ENCODE measurements around the gene TIMM29. TPM values are rescaled to one million over a fixed set of nuclear protein-coding genes. Genes with fewer than 3 reads are reported as not detected.

TIMM29 gene
- total RNA-seq, 2 experiments from 2014 or later: 22.6 to 24.8 TPM

DNA sequence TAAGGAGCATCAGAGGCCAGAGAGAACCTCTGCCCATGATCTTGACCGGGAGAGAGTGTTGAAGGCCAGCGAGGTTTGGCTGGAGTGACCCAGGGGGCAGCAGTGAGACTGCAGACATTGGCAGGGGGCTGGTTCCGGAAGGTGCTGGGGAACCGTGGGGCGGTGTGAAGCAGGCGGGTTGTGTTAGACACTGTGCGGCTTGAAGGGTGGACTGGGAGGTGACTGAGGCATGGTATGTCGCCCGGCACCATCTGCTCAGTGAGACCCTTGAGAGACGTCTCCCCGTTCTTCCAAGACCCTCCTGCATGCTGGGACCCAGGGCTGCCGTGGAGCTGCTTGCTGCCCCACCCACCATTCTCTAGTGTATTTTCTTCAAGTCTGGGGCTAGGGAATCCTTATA lies 32.7 kb upstream of the TIMM29 start:
- peaks cover 16% of the 10 kb centered on the region for H3K4me1 Mint-ChIP-seq (ENCODE audit: low read depth)
- DNase-seq: no peak
- POLR2A ChIA-PET: no interaction called here
- H3K27me3 Mint-ChIP-seq: no peaks in the 10 kb centered on the region
- no peaks in the 10 kb centered on the region for H3K9me3 Mint-ChIP-seq
- Histone ChIP-seq H3K27ac (ENCODE audit: low read depth in 1 of 2, low read length in 2 of 2) (no peak overlapping the region), H3K36me3 (ENCODE audit: insufficient read depth, low read length) (no peaks in the 10 kb centered on the region), H3K4me1 (ENCODE audit: insufficient read depth, low read length) (peaks cover 14% of the 10 kb centered on the region), H3K4me3 (ENCODE audit: low read length) (no peak overlapping the region), H3K27me3 (ENCODE audit: control insufficient read depth in 1 of 2, insufficient read depth in 2 of 2, low read length in 2 of 2) (no peaks in the 10 kb centered on the region), H3K9me3 (ENCODE audit: control insufficient read depth in 1 of 2, insufficient read depth in 1 of 2, low read length in 2 of 2) (no peaks in the 10 kb centered on the region)
- no peak overlapping the region for H3K27ac Mint-ChIP-seq
- no peak overlapping the region for H3K4me3 Mint-ChIP-seq
- H3K36me3 Mint-ChIP-seq (ENCODE audit: low read depth): no peaks in the 10 kb centered on the region
- intact Hi-C loops (cut with DNase I, micrococcal nuclease): no loop called here
- no peak for TF ChIP-seq CTCF (IDR thresholded peaks at IDR 0.05)
- no peak for ATAC-seq (ENCODE audit: poor library complexity)
- CTCF ChIA-PET: no interaction called here

DNA sequence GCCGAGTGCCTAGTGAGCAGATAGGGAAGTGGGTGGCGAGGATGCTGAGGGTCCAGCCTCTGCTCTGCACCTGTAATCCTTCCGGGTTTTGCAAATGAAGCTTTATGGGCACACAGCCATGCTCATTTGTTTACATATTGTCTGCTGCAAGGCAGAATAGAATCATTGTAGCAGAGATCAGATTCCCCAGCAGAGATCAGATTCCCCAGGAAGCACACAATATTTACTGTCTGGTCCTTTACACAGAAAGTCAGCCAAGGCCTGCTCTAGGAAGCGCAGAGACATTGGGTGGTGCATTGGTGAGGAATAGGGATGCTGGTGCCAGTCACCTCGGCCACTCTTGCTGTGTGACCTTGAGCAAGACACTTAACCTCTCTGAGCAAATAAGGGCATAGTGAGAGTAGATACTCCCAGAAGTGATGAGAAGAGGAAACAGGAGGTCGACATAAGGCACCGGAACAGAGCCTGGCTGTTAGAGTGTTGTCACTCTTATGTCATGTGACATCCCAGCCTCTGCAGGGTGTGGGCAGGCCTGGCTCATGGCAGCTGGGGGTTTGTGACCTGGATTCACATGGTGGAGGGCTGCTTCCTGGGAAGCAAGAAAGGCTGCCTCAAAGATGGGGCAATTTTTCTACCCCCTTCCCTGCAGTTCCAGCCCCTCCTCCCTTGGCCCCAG lies 31.6 kb upstream of the TIMM29 start:
- no peak overlapping the region for H3K27ac Mint-ChIP-seq
- CTCF ChIA-PET: no interaction called here
- no peak for ATAC-seq (ENCODE audit: poor library complexity)

GRCh38 chr19:10898633-10899032 lies 30.0 kb upstream of the TIMM29 start:
- H3K4me1 ChIP-seq (ENCODE audit: insufficient read depth, low read length): peaks cover 14% of the 10 kb centered on the region
- POLR2A ChIA-PET: no interaction called here
- intact Hi-C loops (cut with DNase I, micrococcal nuclease): no loop called here
- H3K4me3 ChIP-seq (ENCODE audit: low read length): no peak overlapping the region
- no peak overlapping the region for H3K27ac ChIP-seq (ENCODE audit: low read depth in 1 of 2, low read length in 2 of 2)
- H3K27ac Mint-ChIP-seq: no peak overlapping the region
- H3K36me3 ChIP-seq (ENCODE audit: insufficient read depth, low read length): no peaks in the 10 kb centered on the region
- peaks cover 11% of the 10 kb centered on the region for H3K36me3 Mint-ChIP-seq (ENCODE audit: low read depth)
- no peak for TF ChIP-seq CTCF (IDR thresholded peaks at IDR 0.05)
- H3K4me1 Mint-ChIP-seq (ENCODE audit: low read depth): peaks cover 16% of the 10 kb centered on the region
- no peak overlapping the region for H3K4me3 Mint-ChIP-seq
- DNase-seq (no peak), ATAC-seq (ENCODE audit: poor library complexity) (no peak)
- CTCF ChIA-PET: no interaction called here
- no peaks in the 10 kb centered on the region for H3K27me3 ChIP-seq (ENCODE audit: control insufficient read depth in 1 of 2, insufficient read depth in 2 of 2, low read length in 2 of 2)
- H3K27me3 Mint-ChIP-seq: no peaks in the 10 kb centered on the region
- peaks cover 0 to 5% of the 10 kb centered on the region in 2 experiments for H3K9me3 ChIP-seq (ENCODE audit: control insufficient read depth in 1 of 2, insufficient read depth in 1 of 2, low read length in 2 of 2)
- H3K9me3 Mint-ChIP-seq: peaks cover 5% of the 10 kb centered on the region

More for the DNA sequence above, 31.6 kb upstream of the TIMM29 start:
- Mint-ChIP-seq H3K9me3 (no peaks in the 10 kb centered on the region), H3K4me3 (no peak overlapping the region), H3K4me1 (ENCODE audit: low read depth) (peaks cover 16% of the 10 kb centered on the region), H3K27me3 (no peaks in the 10 kb centered on the region), H3K36me3 (ENCODE audit: low read depth) (no peaks in the 10 kb centered on the region)
- H3K27me3 ChIP-seq (ENCODE audit: control insufficient read depth in 1 of 2, insufficient read depth in 2 of 2, low read length in 2 of 2): no peaks in the 10 kb centered on the region
- POLR2A ChIA-PET: no interaction called here
- DNase-seq: peak in 1 of 14 experiments; percentile 9
- intact Hi-C loops (cut with DNase I, micrococcal nuclease): no loop called here
- no peak overlapping the region for H3K4me3 ChIP-seq (ENCODE audit: low read length)
- no peaks in the 10 kb centered on the region for H3K36me3 ChIP-seq (ENCODE audit: insufficient read depth, low read length)
- H3K9me3 ChIP-seq (ENCODE audit: control insufficient read depth in 1 of 2, insufficient read depth in 1 of 2, low read length in 2 of 2): peaks cover 0 to 3% of the 10 kb centered on the region in 2 experiments
- H3K4me1 ChIP-seq (ENCODE audit: insufficient read depth, low read length): peaks cover 14% of the 10 kb centered on the region
- TF ChIP-seq CTCF (IDR thresholded peaks at IDR 0.05): no peak
- no peak overlapping the region for H3K27ac ChIP-seq (ENCODE audit: low read depth in 1 of 2, low read length in 2 of 2)

All from CD4-positive, alpha-beta T cell (primary cell).